SH-SY5Y (cell line): ENCODE measurements around the gene GCLC.

Experiments
- GATA2 ChIP-seq: IDR thresholded peaks from 2 replicates; pipeline ENCODE4 v1.6.1; 2011; ENCODE audit warnings: mild to moderate bottlenecking, low read depth, low read length
- GATA3 ChIP-seq: IDR thresholded peaks from 2 replicates; pipeline ENCODE4 v1.6.1; 2011; ENCODE audit warnings: low read depth, mild to moderate bottlenecking, low read length, moderate library complexity

DNA sequence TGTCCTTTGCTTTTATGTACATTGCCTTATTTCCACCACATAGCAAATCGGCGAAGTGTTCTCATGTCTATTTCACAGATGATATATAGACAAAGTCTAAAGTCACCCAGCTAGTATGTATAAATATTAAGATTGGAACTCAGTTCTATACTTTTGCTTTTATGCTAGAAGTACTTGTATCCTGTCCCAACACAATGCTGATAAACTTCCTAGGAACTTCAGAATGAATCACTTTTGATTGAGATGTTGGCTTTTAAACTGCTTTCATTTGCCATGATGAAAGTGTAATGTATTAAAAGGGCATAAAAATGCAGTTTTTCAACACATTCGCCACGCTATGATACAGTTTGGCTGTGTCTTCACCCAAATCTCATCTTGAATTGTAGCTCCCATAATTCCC lies 50.8 kb downstream of the GCLC start:
- no peak for TF ChIP-seq GATA2
- TF ChIP-seq GATA3, result no peak
